ENCODE results near the gene DISC1.

DISC1 gene

GRCh38 chr1:231998791-231999190 lies 372.2 kb downstream of the DISC1 start:
- no peak for DNase-seq (ENCODE audit: low read depth)

GRCh38 chr1:232005300-232005699 lies 378.7 kb downstream of the DISC1 start:
- DNase-seq (ENCODE audit: low read depth), result no peak

- no peak for DNase-seq (ENCODE audit: low read depth)
Observed at GRCh38 chr1:232009741-232010140, 383.2 kb downstream of the DISC1 start.

GRCh38 chr1:232011961-232012360 lies 385.4 kb downstream of the DISC1 start:
- DNase-seq (ENCODE audit: low read depth), result no peak

GRCh38 chr1:232012773-232013386 lies 386.3 kb downstream of the DISC1 start:
- DNase-seq (ENCODE audit: low read depth), result no peak

- no peak for DNase-seq (ENCODE audit: low read depth)
Observed at GRCh38 chr1:232014941-232015340, 388.4 kb downstream of the DISC1 start.

GRCh38 chr1:232016616-232017015 lies 390.0 kb downstream of the DISC1 start:
- no peak for DNase-seq (ENCODE audit: low read depth)

GRCh38 chr1:232017057-232017456 lies 390.5 kb downstream of the DISC1 start:
- DNase-seq (ENCODE audit: low read depth), result no peak

GRCh38 chr1:232017759-232018158 lies 391.2 kb downstream of the DISC1 start:
- DNase-seq (ENCODE audit: low read depth), result no peak

- DNase-seq (ENCODE audit: low read depth), result no peak
Observed at GRCh38 chr1:232018231-232019025, 391.8 kb downstream of the DISC1 start.

- DNase-seq (ENCODE audit: low read depth), result no peak
Observed at GRCh38 chr1:232019026-232019340, 392.4 kb downstream of the DISC1 start.

- DNase-seq (ENCODE audit: low read depth), result no peak
Observed at GRCh38 chr1:232020352-232020751, 393.8 kb downstream of the DISC1 start.

GRCh38 chr1:232029315-232029714 lies 402.7 kb downstream of the DISC1 start:
- no peak for DNase-seq (ENCODE audit: low read depth)

GRCh38 chr1:232031156-232031555 lies 404.6 kb downstream of the DISC1 start:
- no peak for DNase-seq (ENCODE audit: low read depth)

- no peak for DNase-seq (ENCODE audit: low read depth)
Observed at GRCh38 chr1:232033285-232033684, 406.7 kb downstream of the DISC1 start.

GRCh38 chr1:232034556-232034955 lies 408.0 kb downstream of the DISC1 start:
- no peak for DNase-seq (ENCODE audit: low read depth)

GRCh38 chr1:232036181-232036933 lies 409.8 kb downstream of the DISC1 start:
- DNase-seq (ENCODE audit: low read depth), result no peak

- DNase-seq (ENCODE audit: low read depth), result no peak
Observed at GRCh38 chr1:232037774-232038388, 411.3 kb downstream of the DISC1 start.

GRCh38 chr1:232038706-232039677 lies 412.4 kb downstream of the DISC1 start:
- no peak for DNase-seq (ENCODE audit: low read depth)

GRCh38 chr1:232040260-232040659 lies 413.7 kb downstream of the DISC1 start:
- DNase-seq (ENCODE audit: low read depth), result no peak

- no peak for DNase-seq (ENCODE audit: low read depth)
Observed at GRCh38 chr1:232044728-232045127, 418.1 kb downstream of the DISC1 start.

Measured in activated gamma-delta T cell treated with anti-CD3 and anti-CD28 coated beads, Interleukin-2, amount 50 U/mL, for 16 hours (primary cell).